ENCODE results near the gene SLC19A1.

The SLC19A1 gene

DNA sequence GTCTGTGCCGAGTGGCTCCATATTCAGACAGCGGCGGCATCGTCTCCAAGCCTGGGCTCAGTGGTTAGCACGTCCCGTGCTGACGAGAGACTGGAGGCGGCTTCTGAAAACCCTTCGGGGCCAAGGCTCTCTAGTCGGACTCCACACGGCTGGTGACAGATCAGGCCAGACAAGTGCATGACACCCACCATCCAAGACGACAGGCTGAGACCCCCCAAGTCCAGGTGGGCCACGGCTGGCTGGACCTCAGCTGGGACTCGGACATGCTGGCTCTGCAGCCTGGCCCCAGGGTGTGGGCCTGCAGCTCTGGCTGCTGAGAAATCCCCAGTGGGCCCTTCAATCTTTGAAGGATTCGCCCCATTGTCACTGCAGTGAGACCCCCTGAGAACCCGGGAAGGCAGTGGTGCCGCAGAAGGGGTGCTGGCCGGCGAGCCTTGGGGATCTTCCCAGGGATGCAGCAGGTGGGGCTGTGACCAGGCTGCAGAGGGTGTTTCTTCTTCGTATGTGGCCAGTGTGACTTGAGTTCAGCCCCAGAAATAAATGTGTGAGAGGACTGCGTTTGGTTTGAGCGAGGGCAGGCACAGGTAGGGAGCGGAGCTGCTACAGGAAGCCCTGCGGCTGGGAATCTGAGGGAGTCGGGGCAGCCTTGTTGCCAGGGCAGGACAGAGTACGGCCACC lies 15.9 kb upstream of the SLC19A1 start:
- DNase-seq (ENCODE audit: low read depth) = no peak

DNA sequence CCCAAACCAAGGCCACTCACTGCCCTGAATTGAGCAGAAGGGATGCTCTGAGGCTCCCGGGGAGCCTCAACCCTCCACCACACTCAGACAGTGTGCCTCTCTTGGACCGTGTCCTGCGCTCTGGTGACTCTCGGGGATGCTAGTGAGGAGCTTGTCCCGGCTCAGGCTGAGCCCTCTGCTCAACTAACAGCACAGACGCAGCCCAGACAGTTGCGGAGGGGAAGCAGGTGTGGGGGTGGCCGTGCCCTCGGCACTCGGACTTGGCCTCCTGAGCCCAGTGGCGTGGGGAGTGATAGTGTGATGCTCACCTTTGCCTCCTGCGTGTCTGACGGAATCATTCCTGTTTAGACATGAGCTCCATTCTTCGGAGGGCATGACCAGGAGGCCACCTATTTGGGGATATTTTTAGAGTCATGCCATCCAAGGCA lies 15.4 kb upstream of the SLC19A1 start:
- no peak for DNase-seq (ENCODE audit: low read depth)

DNA sequence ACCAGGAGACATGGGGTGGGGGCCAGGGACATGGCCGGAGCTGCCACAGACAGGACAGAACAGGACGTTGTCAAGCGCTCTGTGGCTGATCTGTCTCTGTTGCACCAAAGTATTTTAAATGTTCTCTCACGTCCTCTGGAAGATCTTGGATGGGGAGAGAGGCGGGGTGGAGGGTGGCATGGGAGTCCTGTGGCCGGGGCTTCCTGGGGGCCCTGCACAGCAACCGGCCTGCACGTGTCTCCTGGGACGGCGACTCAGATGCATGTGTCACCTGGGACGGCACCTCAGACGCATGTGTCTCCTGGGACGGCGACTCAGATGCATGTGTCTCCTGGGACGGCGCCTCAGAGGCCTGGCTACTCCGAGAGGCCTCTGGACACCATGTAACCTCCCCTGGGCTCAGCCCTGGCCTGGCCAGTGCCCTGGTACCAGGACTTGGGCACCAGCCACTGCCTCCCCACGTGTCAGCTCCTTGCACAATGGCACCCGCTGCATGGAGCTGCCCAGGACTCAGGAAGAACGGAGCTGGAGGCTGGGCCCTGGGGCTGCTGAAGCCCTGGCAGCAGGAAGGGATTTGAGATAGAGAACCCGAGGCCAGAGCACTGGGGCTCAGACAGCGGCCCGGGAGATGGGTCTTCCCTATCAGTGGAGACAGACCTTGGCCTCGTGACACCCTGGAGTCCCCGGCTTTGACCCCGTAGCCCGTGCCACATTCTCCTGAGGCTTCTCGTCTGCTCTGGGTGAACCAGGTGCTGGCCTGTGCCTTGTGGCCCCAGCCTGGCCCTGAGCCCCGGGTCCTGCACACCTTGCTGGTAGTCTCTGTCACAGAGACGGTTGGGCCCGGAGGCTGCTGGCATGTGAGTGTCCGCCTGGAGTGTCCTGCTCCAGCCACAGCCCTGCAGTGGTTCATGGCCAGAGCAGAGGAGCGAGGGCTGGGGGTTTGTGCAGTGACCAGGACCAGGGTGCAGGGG lies 14.7 kb upstream of the SLC19A1 start:
- DNase-seq (ENCODE audit: low read depth) = no peak

GRCh38 chr21:45556302-45556644 lies 14.0 kb upstream of the SLC19A1 start:
- DNase-seq (ENCODE audit: low read depth) = no peak

- DNase-seq (ENCODE audit: low read depth) = peak; percentile 64
These were observed 13.5 kb upstream of the SLC19A1 start for GRCh38 chr21:45555557-45556301.

DNA sequence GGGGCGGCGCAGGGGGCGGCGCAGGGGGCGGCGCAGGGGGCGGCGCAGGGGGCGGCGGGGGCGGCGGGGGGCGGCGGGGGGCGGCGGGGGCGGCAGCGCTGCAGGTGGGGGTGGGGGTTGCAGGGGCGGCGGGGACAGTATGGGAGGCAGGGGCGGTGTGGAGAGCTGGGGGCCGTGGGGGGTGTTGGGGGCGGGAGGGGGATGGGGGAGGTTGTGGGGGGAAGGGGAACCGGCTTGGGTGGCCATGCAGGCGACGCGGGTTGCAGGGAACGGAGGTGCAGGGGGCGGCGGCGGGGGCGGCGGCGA lies 13.0 kb upstream of the SLC19A1 start:
- DNase-seq (ENCODE audit: low read depth) = no peak

- DNase-seq (ENCODE audit: low read depth) = no peak
These were observed 12.4 kb upstream of the SLC19A1 start for GRCh38 chr21:45554477-45555175.

DNA sequence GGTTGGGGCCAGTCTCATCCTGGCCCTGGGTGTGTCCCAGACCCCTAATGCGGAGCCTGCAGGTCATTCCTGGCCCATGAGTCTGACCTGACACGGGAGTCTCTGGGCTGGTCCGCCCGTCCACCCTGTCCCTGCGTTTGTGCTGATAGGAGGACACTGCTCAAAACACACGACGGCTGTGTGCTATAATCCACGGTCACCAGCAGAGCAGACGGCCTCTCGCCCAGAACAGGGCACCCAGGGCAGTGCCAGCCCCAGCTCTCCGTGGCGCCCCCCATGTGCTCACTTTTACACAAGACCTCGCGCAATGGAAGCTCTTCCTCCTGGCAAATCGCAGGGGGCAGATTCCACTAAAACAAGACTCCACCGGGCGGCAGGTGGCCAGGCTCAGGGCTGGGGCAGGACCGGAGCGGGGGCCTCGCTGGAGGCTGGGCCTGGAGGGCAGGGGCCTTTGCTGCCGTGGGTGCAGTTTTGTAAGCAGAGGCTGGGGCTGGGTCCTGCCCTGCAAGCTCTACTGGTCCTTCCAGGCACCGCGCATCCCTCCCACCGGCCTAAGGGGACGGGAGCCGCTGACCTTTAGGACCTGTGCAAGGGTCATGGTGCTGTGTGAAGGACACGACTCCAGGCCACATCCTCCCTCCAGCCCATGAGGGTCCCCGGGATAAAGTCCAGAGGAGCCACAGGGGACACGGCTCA lies 10.6 kb upstream of the SLC19A1 start:
- no peak for DNase-seq (ENCODE audit: low read depth)

GRCh38 chr21:45551783-45552695 lies 9.8 kb upstream of the SLC19A1 start:
- no peak for DNase-seq (ENCODE audit: low read depth)

DNA sequence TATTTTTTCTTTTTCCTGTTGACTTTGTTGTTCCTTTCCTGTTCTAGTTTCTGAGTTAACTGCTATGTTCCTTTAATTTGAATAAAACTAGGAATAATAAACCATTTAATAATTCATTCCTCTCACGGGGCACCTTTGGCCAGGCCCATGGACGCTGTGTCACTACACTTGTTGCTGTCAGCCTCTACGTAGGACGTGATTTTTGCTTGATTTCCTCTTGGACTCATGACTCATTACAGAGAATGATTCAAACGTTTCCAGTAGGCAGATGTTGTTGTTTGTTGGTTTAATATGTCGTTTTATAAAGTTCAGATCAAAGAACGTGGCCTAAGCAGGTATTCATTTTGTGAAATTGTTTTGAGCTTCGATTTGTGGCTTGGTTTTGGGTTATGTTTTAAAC lies 9.1 kb upstream of the SLC19A1 start:
- peak; percentile 39 for DNase-seq (ENCODE audit: low read depth)

DNA sequence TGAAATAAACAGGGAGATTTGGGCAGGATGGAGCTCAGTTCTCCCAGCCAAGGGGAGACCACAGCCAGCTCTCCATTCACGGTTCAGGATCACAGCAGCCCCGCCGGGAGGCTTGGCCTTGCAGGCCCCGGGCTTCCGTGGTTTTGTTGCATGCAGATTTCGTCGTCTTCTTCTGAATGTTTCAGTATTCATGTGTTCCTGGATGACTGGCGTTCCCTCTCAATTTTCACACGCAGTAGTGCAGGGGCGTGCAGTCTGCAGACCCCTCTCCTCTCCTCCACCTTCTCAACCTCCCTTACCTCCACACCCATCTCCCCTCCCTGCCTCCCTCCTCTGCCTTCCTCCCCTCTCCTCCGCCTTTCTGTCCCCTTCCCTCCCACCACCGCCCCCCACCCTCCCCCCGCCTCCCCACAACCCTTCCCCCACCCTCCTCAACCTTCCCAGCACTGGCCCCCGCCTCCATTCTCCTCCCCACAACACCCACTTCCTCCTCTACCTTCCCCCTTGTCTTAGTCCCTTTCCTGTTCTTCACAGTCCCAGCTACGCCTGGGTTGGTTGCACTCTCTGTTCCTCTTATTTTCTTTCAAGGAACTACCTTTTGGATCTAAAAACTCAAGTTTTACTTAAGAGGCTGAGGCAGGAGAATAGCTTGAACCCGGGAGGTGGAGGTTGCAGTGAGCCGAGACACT lies 8.4 kb upstream of the SLC19A1 start:
- DNase-seq (ENCODE audit: low read depth) = no peak

- no peak for DNase-seq (ENCODE audit: low read depth)
These were observed 7.6 kb upstream of the SLC19A1 start for GRCh38 chr21:45549626-45550463.

GRCh38 chr21:45548711-45549491 lies 6.7 kb upstream of the SLC19A1 start:
- DNase-seq (ENCODE audit: low read depth) = no peak

GRCh38 chr21:45547545-45547900 lies 5.3 kb upstream of the SLC19A1 start:
- no peak for DNase-seq (ENCODE audit: low read depth)

GRCh38 chr21:45546636-45547544 lies 4.7 kb upstream of the SLC19A1 start:
- DNase-seq (ENCODE audit: low read depth) = no peak

DNA sequence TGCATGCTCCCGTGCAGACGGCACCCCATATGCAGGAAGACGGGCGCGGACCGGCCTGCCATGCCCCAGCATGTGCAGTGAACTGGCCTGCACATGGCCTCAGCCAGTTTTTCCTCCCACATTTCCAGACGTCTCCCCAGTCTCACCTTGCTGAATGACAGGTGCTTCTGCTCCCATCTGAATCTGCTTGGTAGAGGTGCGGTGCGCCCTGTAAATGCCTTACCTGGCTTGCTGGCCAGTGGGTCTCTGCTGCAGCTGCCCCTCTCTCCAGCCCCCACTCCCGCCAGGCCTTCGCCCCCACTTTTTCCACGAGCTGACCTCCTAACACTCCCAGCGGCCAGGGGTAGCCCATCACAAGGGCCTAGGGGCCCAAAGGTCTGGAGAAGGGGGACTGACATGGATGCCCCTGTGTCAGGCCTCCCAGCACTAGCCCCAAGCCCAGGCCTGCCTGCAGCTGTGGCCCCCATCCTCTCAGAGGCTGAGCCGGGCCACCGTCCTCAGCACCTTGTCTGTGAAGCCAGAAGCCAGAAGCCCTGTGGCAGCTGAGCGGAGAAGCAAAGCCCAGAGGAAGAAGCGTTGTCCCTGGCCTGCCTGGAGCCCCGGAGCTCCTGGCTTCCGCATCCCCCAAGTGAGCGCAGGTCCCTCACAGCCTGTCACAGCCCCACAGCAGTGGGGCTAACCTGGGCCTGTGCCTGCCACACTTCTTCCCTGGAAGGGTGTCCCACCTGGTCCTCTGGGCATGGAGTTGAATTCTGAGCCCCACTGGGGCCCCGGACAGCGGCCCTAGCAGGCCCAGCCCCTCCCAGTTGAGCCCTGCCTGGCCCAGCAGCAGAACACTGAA lies 3.7 kb upstream of the SLC19A1 start:
- DNase-seq (ENCODE audit: low read depth) = no peak

Measured in GM04503 (cell line).